OCI-LY3 (cell line): ENCODE measurements around the gene TRIM40.

Experiments
- EZH2phosphoT487 ChIP-seq: fragments of 200-600 bp; shearing (Covaris generic); IDR thresholded peaks from 2 replicates; pipeline ENCODE4 v1.6.1; 2018; ENCODE audit warnings: antibody characterized with exemption, mixed run types, low read depth
- TF ChIP-seq, protein P1 (sequence below): fragments of 200-600, 300-600 bp; sonication (generic); IDR thresholded peaks from 2 replicates; pipeline ENCODE4 v1.5.1; 2014; ENCODE audit warnings: antibody characterized with exemption, low read length, low read depth

DNA sequence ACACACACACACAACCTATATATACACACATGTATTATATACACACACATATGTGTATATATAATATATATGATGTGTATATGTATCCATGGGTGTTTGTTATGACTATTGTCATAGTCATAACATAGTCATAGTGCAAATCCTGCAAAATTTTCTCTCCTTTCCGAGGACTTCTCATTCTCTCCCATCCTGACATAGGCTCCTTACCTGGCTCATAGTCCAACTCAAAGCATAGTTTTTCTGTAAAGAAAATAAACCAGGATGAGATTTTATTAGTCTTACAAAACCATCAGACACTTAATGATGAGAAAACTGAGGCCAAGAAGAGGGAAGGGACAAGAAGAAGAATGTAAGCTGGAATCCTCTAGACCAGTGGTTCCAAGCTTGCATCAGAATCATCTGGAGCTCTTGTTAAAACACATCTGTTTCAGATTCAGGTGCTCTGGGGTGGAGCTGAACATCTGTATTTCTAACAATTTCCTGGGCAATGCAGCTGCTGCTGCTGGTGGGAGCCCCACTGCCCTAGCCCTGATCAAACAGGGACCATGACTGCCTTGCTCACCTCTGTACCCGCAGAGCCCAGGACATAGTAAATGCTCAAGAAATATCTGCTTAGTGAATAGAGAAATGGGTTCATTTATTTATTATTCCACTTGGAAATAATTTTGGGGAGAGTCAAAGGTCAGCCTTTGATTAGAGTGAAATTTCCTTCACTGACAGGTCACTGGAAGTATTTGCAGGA, 19.8 kb downstream of the TRIM40 start:
- TF ChIP-seq, protein P1, sequence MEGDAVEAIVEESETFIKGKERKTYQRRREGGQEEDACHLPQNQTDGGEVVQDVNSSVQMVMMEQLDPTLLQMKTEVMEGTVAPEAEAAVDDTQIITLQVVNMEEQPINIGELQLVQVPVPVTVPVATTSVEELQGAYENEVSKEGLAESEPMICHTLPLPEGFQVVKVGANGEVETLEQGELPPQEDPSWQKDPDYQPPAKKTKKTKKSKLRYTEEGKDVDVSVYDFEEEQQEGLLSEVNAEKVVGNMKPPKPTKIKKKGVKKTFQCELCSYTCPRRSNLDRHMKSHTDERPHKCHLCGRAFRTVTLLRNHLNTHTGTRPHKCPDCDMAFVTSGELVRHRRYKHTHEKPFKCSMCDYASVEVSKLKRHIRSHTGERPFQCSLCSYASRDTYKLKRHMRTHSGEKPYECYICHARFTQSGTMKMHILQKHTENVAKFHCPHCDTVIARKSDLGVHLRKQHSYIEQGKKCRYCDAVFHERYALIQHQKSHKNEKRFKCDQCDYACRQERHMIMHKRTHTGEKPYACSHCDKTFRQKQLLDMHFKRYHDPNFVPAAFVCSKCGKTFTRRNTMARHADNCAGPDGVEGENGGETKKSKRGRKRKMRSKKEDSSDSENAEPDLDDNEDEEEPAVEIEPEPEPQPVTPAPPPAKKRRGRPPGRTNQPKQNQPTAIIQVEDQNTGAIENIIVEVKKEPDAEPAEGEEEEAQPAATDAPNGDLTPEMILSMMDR: no peak
- no peak for TF ChIP-seq EZH2phosphoT487
